Measurements from ENCODE around the gene KATNBL1.

DNA sequence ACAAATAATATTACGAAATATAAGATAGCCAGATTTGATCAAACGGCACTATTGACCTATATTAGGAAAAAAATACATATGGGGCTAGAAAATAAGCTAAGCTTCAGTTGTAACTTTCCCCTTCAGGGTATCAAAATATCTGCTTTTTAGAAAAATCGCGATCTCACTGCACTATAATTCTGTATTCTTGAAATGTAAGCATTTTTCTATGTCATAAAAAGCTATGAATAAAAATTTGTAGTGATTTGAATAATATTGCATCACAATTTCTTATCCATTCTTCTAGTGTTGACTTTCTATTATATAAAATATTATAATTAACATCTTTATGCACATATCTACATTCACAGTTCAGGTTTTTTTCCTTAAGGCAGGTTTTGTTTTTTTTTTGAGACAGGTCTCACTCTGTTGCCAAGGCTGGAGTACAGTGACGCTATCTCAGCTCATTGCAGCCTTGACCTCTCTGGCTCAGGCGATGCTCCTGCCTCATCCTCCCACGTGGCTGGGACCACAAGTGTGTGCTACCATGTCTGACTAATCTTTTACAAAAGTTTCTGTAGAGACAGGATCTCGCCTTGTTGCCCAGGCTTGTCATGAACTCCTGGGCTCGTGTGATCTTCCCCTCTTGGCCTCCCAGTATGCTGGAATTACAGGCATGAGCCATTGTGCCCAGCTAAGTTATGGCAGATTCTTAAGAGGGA is 36.5 kb upstream of the KATNBL1 start:
- TF ChIP-seq POLR2A (IDR thresholded peaks at IDR 0.05), result no peak
- TF ChIP-seq, protein P1, sequence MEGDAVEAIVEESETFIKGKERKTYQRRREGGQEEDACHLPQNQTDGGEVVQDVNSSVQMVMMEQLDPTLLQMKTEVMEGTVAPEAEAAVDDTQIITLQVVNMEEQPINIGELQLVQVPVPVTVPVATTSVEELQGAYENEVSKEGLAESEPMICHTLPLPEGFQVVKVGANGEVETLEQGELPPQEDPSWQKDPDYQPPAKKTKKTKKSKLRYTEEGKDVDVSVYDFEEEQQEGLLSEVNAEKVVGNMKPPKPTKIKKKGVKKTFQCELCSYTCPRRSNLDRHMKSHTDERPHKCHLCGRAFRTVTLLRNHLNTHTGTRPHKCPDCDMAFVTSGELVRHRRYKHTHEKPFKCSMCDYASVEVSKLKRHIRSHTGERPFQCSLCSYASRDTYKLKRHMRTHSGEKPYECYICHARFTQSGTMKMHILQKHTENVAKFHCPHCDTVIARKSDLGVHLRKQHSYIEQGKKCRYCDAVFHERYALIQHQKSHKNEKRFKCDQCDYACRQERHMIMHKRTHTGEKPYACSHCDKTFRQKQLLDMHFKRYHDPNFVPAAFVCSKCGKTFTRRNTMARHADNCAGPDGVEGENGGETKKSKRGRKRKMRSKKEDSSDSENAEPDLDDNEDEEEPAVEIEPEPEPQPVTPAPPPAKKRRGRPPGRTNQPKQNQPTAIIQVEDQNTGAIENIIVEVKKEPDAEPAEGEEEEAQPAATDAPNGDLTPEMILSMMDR (IDR thresholded peaks at IDR 0.05), result no peak
